Type B pancreatic cell (in vitro differentiated cells): ENCODE results near the gene ST3GAL6. TPM values are rescaled to one million over a fixed set of nuclear protein-coding genes. Genes with fewer than 3 reads are reported as not detected.

Experiments
- DNase-seq: peaks from one replicate; pipeline ENCODE4 v3.0.0; 2021; ENCODE audit warnings: mixed read lengths; ENCODE audit not compliant: unreplicated experiment; ENCODE audit errors: extremely low spot score
- H3K27ac Mint-ChIP-seq: 2 replicates; pipeline ENCODE4 v1.8.0; 2021; ENCODE audit warnings: mild to moderate bottlenecking, mixed read lengths
- H3K27me3 Mint-ChIP-seq: 2 replicates; pipeline ENCODE4 v1.8.0; 2021; ENCODE audit warnings: mixed read lengths
- H3K36me3 Mint-ChIP-seq: 2 replicates; pipeline ENCODE4 v1.8.0; 2021; ENCODE audit warnings: mixed read lengths
- H3K4me1 Mint-ChIP-seq: one replicate; pipeline ENCODE4 v1.8.0; 2021; ENCODE audit warnings: mixed read lengths; ENCODE audit not compliant: unreplicated experiment
- H3K4me3 Mint-ChIP-seq: 2 replicates; pipeline ENCODE4 v1.8.0; 2021; ENCODE audit warnings: mild to moderate bottlenecking, mixed read lengths
- H3K9me3 Mint-ChIP-seq: 2 replicates; pipeline ENCODE4 v1.8.0; 2021; ENCODE audit warnings: mixed read lengths
- CTCF ChIP-seq: fragments of 200-600 bp; sonication (generic); conservative IDR thresholded peaks from 2 replicates; pipeline ENCODE4 v1.5.0; 2021; ENCODE audit warnings: antibody characterized with exemption, mild to moderate bottlenecking
- total RNA-seq: library from RNA; stranded (reverse); gene quantifications from 2 replicates; pipeline ENCODE4 v1.2.1, GENCODE V29; 2021; ENCODE audit warnings: low replicate concordance

The ST3GAL6 gene
- total RNA-seq, 1 donor from 2014 or later: 16.5 TPM

GRCh38 chr3:98730886-98731537 lies 32.1 kb upstream of the ST3GAL6 start:
- H3K27ac Mint-ChIP-seq: no peak overlapping the region
- no peaks in the 10 kb centered on the region for H3K9me3 Mint-ChIP-seq
- peaks cover under 1% of the 10 kb centered on the region for H3K36me3 Mint-ChIP-seq
- DNase-seq: no peak
- peaks cover 22% of the 10 kb centered on the region for H3K4me1 Mint-ChIP-seq
- TF ChIP-seq CTCF: no peak
- peaks cover 4% of the 10 kb centered on the region for H3K27me3 Mint-ChIP-seq
- H3K4me3 Mint-ChIP-seq: peak overlapping the region; percentile 98

- H3K36me3 Mint-ChIP-seq: peaks cover 9% of the 10 kb centered on the region
- no peak for DNase-seq
- H3K4me1 Mint-ChIP-seq: peaks cover 22% of the 10 kb centered on the region
- H3K27ac Mint-ChIP-seq: peak overlapping the region; percentile 92
- no peak for TF ChIP-seq CTCF
- peak overlapping the region; percentile 98 for H3K4me3 Mint-ChIP-seq
- H3K9me3 Mint-ChIP-seq: peaks cover 5% of the 10 kb centered on the region
- H3K27me3 Mint-ChIP-seq: peaks cover 4% of the 10 kb centered on the region
Measured at GRCh38 chr3:98731720-98732285, 31.3 kb upstream of the ST3GAL6 start.

- Mint-ChIP-seq H3K36me3 (peaks cover 13% of the 10 kb centered on the region), H3K9me3 (peaks cover 5% of the 10 kb centered on the region), H3K27ac (peak overlapping the region; percentile 92), H3K4me3 (peak overlapping the region; percentile 98), H3K4me1 (peaks cover 22% of the 10 kb centered on the region), H3K27me3 (peaks cover 4% of the 10 kb centered on the region)
- peak; percentile 78 for DNase-seq
- no peak for TF ChIP-seq CTCF
Measured at GRCh38 chr3:98732286-98733052, 30.7 kb upstream of the ST3GAL6 start.

- peaks cover 22% of the 10 kb centered on the region for H3K4me1 Mint-ChIP-seq
Measured at GRCh38 chr3:98733053-98733811, 29.9 kb upstream of the ST3GAL6 start.

More at GRCh38 chr3:98733053-98733811, 29.9 kb upstream of the ST3GAL6 start:
- peak overlapping the region; percentile 93 for H3K27ac Mint-ChIP-seq
- peaks cover 5% of the 10 kb centered on the region for H3K9me3 Mint-ChIP-seq
- no peak for DNase-seq
- H3K4me3 Mint-ChIP-seq: peak overlapping the region; percentile 98
- peaks cover 14% of the 10 kb centered on the region for H3K36me3 Mint-ChIP-seq
- TF ChIP-seq CTCF: no peak
- H3K27me3 Mint-ChIP-seq: peaks cover 4% of the 10 kb centered on the region
